Hematopoietic multipotent progenitor cell treated with erythropoietin and hydrocortisone succinate and interleukin-3 and kit ligand, for 6 days (in vitro differentiated cells): ENCODE data around the gene CELF5.

Source experiments
- DNase-seq: peaks from one replicate; pipeline ENCODE4 v3.0.0-alpha.2; 2015

Gene CELF5

GRCh38 chr19:3224346-3225168 lies at the start of gene CELF5:
TSS of gene CELF5 (plus strand) at chr19:3224661. CDS start at chr19:3224740, 79 bp downstream.
- DNase-seq = peak; percentile 67

- peak; percentile 82 for DNase-seq
Observed at GRCh38 chr19:3175781-3176714, 48.4 kb upstream of the CELF5 start.

GRCh38 chr19:3176715-3177501 lies 47.6 kb upstream of the CELF5 start:
- peak; percentile 86 for DNase-seq

- DNase-seq = peak; percentile 89
Observed at GRCh38 chr19:3178377-3178972, 46.0 kb upstream of the CELF5 start, which contains the start of gene S1PR4. TSS of gene S1PR4 (plus strand) at chr19:3178769. CDS start at chr19:3178793, 24 bp downstream.

GRCh38 chr19:3178973-3179738 lies 45.3 kb upstream of the CELF5 start:
- DNase-seq = peak; percentile 58

GRCh38 chr19:3179739-3180293 lies 44.6 kb upstream of the CELF5 start:
- DNase-seq = peak; percentile 53

- DNase-seq = peak; percentile 91
Observed at GRCh38 chr19:3183721-3184641, 40.5 kb upstream of the CELF5 start.

GRCh38 chr19:3184847-3185460 lies 39.5 kb upstream of the CELF5 start:
- DNase-seq = peak; percentile 91

- DNase-seq = peak; percentile 96
Observed at GRCh38 chr19:3185461-3186159, 38.9 kb upstream of the CELF5 start, which contains the start of gene NCLN. TSS of gene NCLN (plus strand) at chr19:3185930. CDS start at chr19:3186031, 101 bp downstream.

- DNase-seq = no peak
Observed at GRCh38 chr19:3186160-3186688, 38.2 kb upstream of the CELF5 start.

- no peak for DNase-seq
Observed at GRCh38 chr19:3186891-3187661, 37.4 kb upstream of the CELF5 start.

- DNase-seq = no peak
Observed at GRCh38 chr19:3187662-3188511, 36.6 kb upstream of the CELF5 start.

GRCh38 chr19:3188627-3189596 lies 35.5 kb upstream of the CELF5 start:
- DNase-seq = peak; percentile 35

- DNase-seq = no peak
Observed at GRCh38 chr19:3189702-3190469, 34.6 kb upstream of the CELF5 start.

GRCh38 chr19:3190470-3190770 lies 34.0 kb upstream of the CELF5 start:
- no peak for DNase-seq
